Tibial nerve (tissue), 4 donors: ENCODE data around the gene KLHL25.

ENCODE experiments used
- EP300 ChIP-seq, 2 donors: sonication (generic); formaldehyde crosslinking; IDR thresholded peaks; one replicate each; pipeline ENCODE4 v1.6.1; 2017; ENCODE audit warnings: antibody characterized with exemption in 2 of 2, mild to moderate bottlenecking in 1 of 2
- POLR2A ChIP-seq, 2 donors: fragments of 450-650 bp; IDR thresholded peaks; one replicate each; pipeline ENCODE4 v1.6.1; 2017; ENCODE audit warnings: antibody characterized with exemption in 2 of 2, mild to moderate bottlenecking in 2 of 2, moderate library complexity in 2 of 2
- TF ChIP-seq, protein P1 (sequence below), 5 experiments: fragments of 200-600 bp in 3 of 5; fragments of 450-650 bp in 2 of 5; sonication (generic) in 3 of 5; IDR thresholded peaks; one replicate each; pipeline ENCODE4 v1.5.1; 2016 to 2019; ENCODE audit warnings: antibody characterized with exemption in 5 of 5, mild to moderate bottlenecking in 3 of 5, moderate library complexity in 2 of 5

DNA sequence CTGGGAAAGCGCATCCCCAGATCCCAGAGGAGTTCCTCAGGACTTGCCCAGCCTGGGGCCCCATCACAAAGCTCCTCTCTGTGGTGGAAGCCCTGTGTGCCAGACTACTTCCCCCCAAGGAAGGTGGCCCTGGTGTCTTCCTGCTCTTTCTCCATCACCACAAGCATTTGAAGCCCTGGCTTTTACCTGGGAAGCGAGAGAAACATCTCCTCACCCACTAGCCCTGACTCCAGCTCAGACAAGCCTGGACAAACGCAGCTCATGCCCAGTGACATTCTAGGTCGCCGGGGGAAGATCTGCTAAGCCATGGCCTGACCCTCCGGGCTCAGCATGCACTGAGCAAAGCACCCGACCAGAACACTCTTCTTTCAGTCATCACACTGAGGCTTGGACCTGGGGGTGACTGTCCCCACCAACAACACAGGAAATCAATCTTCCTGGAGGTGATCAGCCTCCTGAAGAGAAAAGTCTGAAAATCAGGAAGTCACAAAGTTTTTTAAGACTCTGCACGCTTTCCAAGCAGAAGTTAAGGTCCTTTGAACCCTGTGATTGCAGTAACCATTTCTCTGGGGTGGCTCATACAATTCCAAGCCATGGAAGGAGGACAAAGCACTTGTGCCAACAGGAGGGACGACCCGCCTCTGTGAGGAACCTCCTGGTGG lies 40.8 kb downstream of the KLHL25 start:
- TF ChIP-seq, protein P1, sequence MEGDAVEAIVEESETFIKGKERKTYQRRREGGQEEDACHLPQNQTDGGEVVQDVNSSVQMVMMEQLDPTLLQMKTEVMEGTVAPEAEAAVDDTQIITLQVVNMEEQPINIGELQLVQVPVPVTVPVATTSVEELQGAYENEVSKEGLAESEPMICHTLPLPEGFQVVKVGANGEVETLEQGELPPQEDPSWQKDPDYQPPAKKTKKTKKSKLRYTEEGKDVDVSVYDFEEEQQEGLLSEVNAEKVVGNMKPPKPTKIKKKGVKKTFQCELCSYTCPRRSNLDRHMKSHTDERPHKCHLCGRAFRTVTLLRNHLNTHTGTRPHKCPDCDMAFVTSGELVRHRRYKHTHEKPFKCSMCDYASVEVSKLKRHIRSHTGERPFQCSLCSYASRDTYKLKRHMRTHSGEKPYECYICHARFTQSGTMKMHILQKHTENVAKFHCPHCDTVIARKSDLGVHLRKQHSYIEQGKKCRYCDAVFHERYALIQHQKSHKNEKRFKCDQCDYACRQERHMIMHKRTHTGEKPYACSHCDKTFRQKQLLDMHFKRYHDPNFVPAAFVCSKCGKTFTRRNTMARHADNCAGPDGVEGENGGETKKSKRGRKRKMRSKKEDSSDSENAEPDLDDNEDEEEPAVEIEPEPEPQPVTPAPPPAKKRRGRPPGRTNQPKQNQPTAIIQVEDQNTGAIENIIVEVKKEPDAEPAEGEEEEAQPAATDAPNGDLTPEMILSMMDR (IDR thresholded peaks at IDR 0.05): no peak
- TF ChIP-seq POLR2A (IDR thresholded peaks at IDR 0.05) (no peak), EP300 (IDR thresholded peaks at IDR 0.05) (no peak)
